HTERT RPE-1 (cell line): ENCODE data around the gene GNA15.

Experiments used
- in situ Hi-C: fragments of 300-500 bp; cut with MboI; formaldehyde crosslinking; loops from 4 replicates; pipeline ENCODE4 v1.14.3; 2020; ENCODE audit warnings: low sequenced_read_pairs

GNA15 gene

GRCh38 chr19:3206216-3206953, 70.6 kb downstream of the GNA15 start:
- in situ Hi-C loops = no loop called here

DNA sequence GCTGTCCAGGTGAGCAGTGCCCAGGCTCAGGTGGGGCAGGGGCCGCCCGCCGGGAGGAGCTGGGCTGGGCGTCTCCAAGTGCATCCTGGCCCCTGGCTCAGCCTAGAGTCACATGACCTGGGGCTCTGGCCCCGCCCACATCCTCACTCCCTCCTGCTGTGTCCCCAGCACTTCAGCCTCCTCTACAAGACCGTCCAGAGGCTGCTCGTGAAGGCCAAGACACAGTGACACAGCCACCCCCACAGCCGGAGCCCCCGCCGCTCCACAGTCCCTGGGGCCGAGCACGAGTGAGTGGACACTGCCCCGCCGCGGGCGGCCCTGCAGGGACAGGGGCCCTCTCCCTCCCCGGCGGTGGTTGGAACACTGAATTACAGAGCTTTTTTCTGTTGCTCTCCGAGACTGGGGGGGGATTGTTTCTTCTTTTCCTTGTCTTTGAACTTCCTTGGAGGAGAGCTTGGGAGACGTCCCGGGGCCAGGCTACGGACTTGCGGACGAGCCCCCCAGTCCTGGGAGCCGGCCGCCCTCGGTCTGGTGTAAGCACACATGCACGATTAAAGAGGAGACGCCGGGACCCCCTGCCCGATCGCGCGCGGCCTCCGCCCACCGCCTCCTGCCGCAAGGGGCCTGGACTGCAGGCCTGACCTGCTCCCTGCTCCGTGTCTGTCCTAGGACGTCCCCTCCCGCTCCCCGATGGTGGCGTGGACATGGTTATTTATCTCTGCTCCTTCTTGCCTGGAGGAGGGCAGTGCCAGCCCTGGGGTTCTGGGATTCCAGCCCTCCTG, 71.8 kb downstream of the GNA15 start:
- in situ Hi-C loops = no loop called here

- in situ Hi-C loops = no loop called here
Measured at GRCh38 chr19:3208317-3209207, 72.7 kb downstream of the GNA15 start.

DNA sequence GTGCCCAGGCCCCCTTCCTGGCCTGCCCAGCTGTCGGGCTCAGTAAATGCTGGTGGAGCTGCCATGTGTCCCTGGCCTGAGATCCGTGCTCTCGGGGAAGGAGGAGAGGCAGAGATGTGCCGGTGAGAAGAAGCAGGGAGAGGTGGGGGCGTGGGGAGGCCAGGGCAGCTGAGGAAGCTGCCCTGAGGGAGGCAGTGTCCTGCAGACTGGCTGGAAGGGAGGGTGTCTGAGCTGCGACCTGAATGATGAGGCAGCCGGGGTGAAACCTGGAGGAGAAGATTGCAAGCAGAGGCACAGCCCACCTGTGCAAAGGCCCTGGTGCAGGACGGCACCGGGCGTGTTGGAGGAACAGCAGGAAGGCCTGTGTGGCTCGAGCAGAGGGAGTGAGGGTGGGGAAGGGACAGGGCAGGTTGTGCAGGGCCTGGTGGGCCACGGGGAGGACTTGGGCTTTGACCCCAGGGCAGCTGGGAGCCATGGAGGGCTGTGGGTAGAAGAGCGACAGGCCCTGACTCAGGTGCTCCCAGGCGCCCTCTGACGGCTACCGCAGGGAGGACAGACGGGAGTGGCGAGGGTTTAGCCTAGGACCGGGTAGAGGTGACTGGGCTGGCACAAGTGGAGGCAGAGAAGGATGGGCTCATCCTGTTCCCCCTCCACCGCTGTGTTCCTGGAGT, 74.6 kb downstream of the GNA15 start:
- in situ Hi-C loops = no loop called here

DNA sequence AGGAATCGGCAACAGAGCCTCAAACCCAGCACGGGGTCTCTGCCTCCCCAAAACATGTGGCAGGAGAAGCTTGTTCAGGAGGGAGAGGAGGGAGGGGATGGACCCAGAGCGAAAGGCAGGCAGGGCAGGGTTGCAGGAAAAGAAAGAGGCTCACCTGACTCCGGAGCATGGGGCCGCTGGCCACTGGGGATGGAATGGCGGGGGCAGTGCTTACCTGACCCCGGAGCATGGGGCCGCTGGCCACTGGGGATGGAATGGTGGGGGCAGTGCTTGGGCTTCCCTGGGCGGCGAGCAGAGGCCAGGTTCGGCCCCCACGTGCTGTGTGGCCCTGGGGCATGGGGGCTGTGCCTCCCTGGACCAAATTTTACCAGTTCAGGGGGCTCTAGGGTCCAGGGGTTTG, 75.4 kb downstream of the GNA15 start:
- in situ Hi-C loops = no loop called here

GRCh38 chr19:3213159-3213558, 77.3 kb downstream of the GNA15 start:
- in situ Hi-C loops = no loop called here
